ENCODE measurements around the gene TMEM92. TPM values are rescaled to one million over a fixed set of nuclear protein-coding genes. Genes with fewer than 3 reads are reported as not detected.
"Not testable (repeated sequence)": the region's sequence is repeated elsewhere in the genome, so short reads cannot be mapped to it uniquely, and the experiment has no call there.

TMEM92 gene
- total RNA-seq, 2 experiments from 2014 or later: not detected

- H3K27ac Mint-ChIP-seq: peak overlapping the region; percentile 64
- ATAC-seq (peak; percentile 69), DNase-seq (no peak)
- intact Hi-C loops (cut with micrococcal nuclease): no loop called here
- no peak for TF ChIP-seq CTCF (IDR thresholded peaks at IDR 0.05)
- peaks cover 15% of the 10 kb centered on the region for H3K27me3 Mint-ChIP-seq
- no peaks in the 10 kb centered on the region for H3K36me3 Mint-ChIP-seq (ENCODE audit: low read depth)
- ChIA-PET POLR2A (interaction anchor here (1.1 kb wide), 1 partner anchor 51 kb away, joined by 4 read pairs; no protein-coding TSS in a partner anchor), CTCF (interaction anchor here (1.4 to 5.2 kb wide), 2 partner anchors 14 to 110 kb away, joined by 7 to 36 read pairs; partner anchors contain the start of gene COL1A1)
- H3K4me1 Mint-ChIP-seq (ENCODE audit: low read depth): peaks cover 28% of the 10 kb centered on the region
- H3K4me3 Mint-ChIP-seq: no peak overlapping the region
- no peaks in the 10 kb centered on the region for H3K9me3 Mint-ChIP-seq
Observed at GRCh38 chr17:50311112-50311460, 36.8 kb downstream of the TMEM92 start.

- DNase-seq (no peak), ATAC-seq (no peak)
- Mint-ChIP-seq H3K27ac (no peak overlapping the region), H3K4me1 (ENCODE audit: low read depth) (peaks cover 28% of the 10 kb centered on the region), H3K27me3 (peaks cover 15% of the 10 kb centered on the region), H3K9me3 (no peaks in the 10 kb centered on the region), H3K4me3 (no peak overlapping the region), H3K36me3 (ENCODE audit: low read depth) (no peaks in the 10 kb centered on the region)
- POLR2A ChIA-PET: interaction anchor here (1.1 kb wide), 1 partner anchor 51 kb away, joined by 4 read pairs; no protein-coding TSS in a partner anchor
- intact Hi-C loops (cut with micrococcal nuclease): no loop called here
- TF ChIP-seq CTCF (IDR thresholded peaks at IDR 0.05): no peak
- CTCF ChIA-PET: interaction anchor here (0.9 to 5.2 kb wide), 3 partner anchors 14 to 111 kb away, joined by 3 to 36 read pairs (median 7); partner anchors contain the start of gene COL1A1
Observed at GRCh38 chr17:50311483-50311882, 37.2 kb downstream of the TMEM92 start.

DNA sequence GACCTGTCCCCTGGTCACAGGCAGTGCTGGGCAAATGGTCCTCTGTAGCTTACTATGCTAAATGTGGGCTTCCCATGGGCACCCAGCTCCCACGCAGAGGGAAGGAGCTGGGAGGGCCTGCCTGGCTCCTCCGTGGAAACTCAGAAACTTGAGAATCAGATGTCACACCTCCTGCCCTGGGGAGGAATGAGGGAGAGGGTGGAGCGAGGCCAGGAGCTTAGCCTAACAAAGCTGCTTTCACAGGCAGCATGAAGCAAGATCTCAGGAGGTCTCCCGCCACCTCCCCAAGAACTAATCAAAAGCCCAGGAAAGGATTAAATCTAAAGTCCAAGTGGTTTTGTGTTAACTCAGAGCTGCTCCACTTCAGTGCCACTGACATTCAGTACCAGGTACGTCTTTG, 38.0 kb downstream of the TMEM92 start:
- Mint-ChIP-seq H3K4me1 (ENCODE audit: low read depth) (peaks cover 28% of the 10 kb centered on the region), H3K27ac (no peak overlapping the region), H3K4me3 (no peak overlapping the region), H3K27me3 (peaks cover 15% of the 10 kb centered on the region), H3K9me3 (no peaks in the 10 kb centered on the region), H3K36me3 (ENCODE audit: low read depth) (no peaks in the 10 kb centered on the region)
- intact Hi-C loops (cut with micrococcal nuclease): no loop called here
- ChIA-PET CTCF (interaction anchor here (0.6 to 5.2 kb wide), 5 partner anchors 15 to 197 kb away, joined by 3 to 36 read pairs (median 3); partner anchors contain the start of gene COL1A1), POLR2A (interaction anchor here (1.1 kb wide), 1 partner anchor 50 kb away, joined by 4 read pairs; no protein-coding TSS in a partner anchor)
- ATAC-seq (no peak), DNase-seq (no peak)
- TF ChIP-seq CTCF (IDR thresholded peaks at IDR 0.05): no peak

DNA sequence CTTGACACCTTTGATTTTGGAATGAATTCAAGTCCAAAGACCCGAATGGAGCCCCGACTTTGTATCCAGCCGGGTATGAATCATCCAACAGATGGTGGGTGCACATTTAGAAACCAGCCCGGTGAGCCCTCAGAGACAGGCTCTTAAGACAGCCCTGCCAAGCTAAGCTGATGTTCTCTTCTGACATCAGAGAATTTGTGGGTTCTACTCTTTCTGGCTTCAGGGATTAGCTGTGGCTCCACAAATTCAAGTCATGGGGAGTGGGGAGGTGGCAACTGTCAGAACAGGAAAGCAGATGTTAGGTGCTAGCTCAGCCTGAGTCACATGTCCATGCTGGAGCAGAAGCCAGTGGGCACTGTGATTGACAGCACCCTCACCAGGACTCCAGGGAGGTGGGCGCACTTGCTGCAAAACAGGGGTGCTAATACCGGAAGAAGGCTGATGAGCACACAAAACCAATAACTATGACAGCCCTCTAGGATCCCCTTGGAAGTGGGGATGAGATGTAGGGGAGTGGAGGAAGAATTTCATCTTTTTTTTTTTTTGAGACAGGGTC, 40.3 kb downstream of the TMEM92 start:
- ChIA-PET POLR2A (no interaction called here), CTCF (interaction anchor here (0.9 kb wide), 1 partner anchor 41 kb away, joined by 3 read pairs; no protein-coding TSS in a partner anchor)
- Mint-ChIP-seq H3K4me1 (ENCODE audit: low read depth) (peaks cover 17% of the 10 kb centered on the region), H3K36me3 (ENCODE audit: low read depth) (no peaks in the 10 kb centered on the region), H3K9me3 (no peaks in the 10 kb centered on the region), H3K27ac (no peak overlapping the region), H3K27me3 (peaks cover 15% of the 10 kb centered on the region), H3K4me3 (no peak overlapping the region)
- TF ChIP-seq CTCF (IDR thresholded peaks at IDR 0.05): no peak
- DNase-seq (no peak), ATAC-seq (no peak)
- intact Hi-C loops (cut with micrococcal nuclease): no loop called here

GRCh38 chr17:50316016-50316587, 41.8 kb downstream of the TMEM92 start:
- POLR2A ChIA-PET: no interaction called here
- no peak overlapping the region for H3K4me3 Mint-ChIP-seq
- DNase-seq (no peak), ATAC-seq (no peak)
- H3K27ac Mint-ChIP-seq: no peak overlapping the region
- H3K4me1 Mint-ChIP-seq (ENCODE audit: low read depth): peaks cover 7% of the 10 kb centered on the region
- H3K36me3 Mint-ChIP-seq (ENCODE audit: low read depth): no peaks in the 10 kb centered on the region
- H3K9me3 Mint-ChIP-seq: no peaks in the 10 kb centered on the region
- intact Hi-C loops (cut with micrococcal nuclease): no loop called here
- H3K27me3 Mint-ChIP-seq: peaks cover 15% of the 10 kb centered on the region
- CTCF ChIA-PET: interaction anchor here (1.5 to 1.7 kb wide), 2 partner anchors 19 to 116 kb away, joined by 7 to 9 read pairs; partner anchors contain the start of gene COL1A1
- no peak for TF ChIP-seq CTCF (IDR thresholded peaks at IDR 0.05)

- H3K9me3 Mint-ChIP-seq; H3K36me3 Mint-ChIP-seq (ENCODE audit: low read depth); H3K4me1 Mint-ChIP-seq (ENCODE audit: low read depth); H3K4me3 Mint-ChIP-seq; ATAC-seq; H3K27ac Mint-ChIP-seq; POLR2A ChIA-PET; intact Hi-C loops (cut with micrococcal nuclease); DNase-seq: not testable (repeated sequence)
- peaks cover 13% of the 10 kb centered on the region for H3K27me3 Mint-ChIP-seq
- CTCF ChIA-PET: interaction anchor here (0.9 to 1.7 kb wide), 3 partner anchors 19 to 116 kb away, joined by 3 to 9 read pairs (median 7); partner anchors contain the start of gene COL1A1
Observed at GRCh38 chr17:50316660-50317059, 42.4 kb downstream of the TMEM92 start.

Measured in activated CD8-positive, alpha-beta T cell treated with anti-CD3 and anti-CD28 coated beads for 36 hours (primary cell).